Omental fat pad (tissue), 4 donors: ENCODE measurements around the gene KRT86. TPM values are rescaled to one million over a fixed set of nuclear protein-coding genes. Genes with fewer than 3 reads are reported as not detected.
"Not testable (repeated sequence)": the region's sequence is repeated elsewhere in the genome, so short reads cannot be mapped to it uniquely, and the experiment has no call there.

Source experiments
- ATAC-seq: fragments of 150-250 bp; one replicate; pipeline ENCODE4 v1.9.1; 2016; ENCODE audit warnings: mild to moderate bottlenecking, moderate library complexity; ENCODE audit not compliant: low FRiP score
- DNase-seq: peaks from one replicate; pipeline ENCODE4 v3.0.0-alpha.2; 2019; ENCODE audit warnings: low spot score
- total RNA-seq, 4 donors: library from RNA; depleted of rRNA; stranded (reverse); fragments of >200 nt; gene quantifications; one replicate each; pipeline ENCODE4 v1.1.0, GENCODE V29; 2016
- TF ChIP-seq, protein P1 (sequence below), 3 donors: fragments of 450-650 bp; IDR thresholded peaks; one replicate each; pipeline ENCODE4 v1.5.1; 2016 to 2017; ENCODE audit warnings: antibody characterized with exemption in 3 of 3, mild to moderate bottlenecking in 3 of 3, moderate library complexity in 2 of 3

The KRT86 gene
- total RNA-seq, 4 donors from 2014 or later, result 0.37 TPM; not detected in 3

DNA sequence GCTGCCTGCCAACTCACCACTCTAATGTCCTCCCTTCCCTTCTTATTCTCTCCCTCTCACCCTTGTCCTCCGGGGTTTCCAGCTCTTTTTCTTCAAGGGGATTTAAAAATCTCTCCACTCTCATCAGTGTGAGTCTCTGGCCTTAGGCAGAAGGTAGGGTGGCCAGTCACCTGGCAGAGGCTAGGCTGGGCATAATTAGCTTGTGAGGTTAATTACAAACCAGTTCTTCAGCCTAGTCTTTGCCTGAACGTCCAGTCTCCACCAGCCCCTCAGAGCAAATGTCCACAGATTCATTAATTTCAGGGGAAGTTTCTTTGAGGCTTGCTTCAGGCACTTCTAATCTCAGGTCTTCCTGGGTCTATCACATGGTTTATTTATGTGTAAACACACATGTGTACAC, 34.7 kb upstream of the KRT86 start:
- TF ChIP-seq, protein P1, sequence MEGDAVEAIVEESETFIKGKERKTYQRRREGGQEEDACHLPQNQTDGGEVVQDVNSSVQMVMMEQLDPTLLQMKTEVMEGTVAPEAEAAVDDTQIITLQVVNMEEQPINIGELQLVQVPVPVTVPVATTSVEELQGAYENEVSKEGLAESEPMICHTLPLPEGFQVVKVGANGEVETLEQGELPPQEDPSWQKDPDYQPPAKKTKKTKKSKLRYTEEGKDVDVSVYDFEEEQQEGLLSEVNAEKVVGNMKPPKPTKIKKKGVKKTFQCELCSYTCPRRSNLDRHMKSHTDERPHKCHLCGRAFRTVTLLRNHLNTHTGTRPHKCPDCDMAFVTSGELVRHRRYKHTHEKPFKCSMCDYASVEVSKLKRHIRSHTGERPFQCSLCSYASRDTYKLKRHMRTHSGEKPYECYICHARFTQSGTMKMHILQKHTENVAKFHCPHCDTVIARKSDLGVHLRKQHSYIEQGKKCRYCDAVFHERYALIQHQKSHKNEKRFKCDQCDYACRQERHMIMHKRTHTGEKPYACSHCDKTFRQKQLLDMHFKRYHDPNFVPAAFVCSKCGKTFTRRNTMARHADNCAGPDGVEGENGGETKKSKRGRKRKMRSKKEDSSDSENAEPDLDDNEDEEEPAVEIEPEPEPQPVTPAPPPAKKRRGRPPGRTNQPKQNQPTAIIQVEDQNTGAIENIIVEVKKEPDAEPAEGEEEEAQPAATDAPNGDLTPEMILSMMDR (IDR thresholded peaks at IDR 0.05), result no peak
- no peak for DNase-seq
- no peak for ATAC-seq

DNA sequence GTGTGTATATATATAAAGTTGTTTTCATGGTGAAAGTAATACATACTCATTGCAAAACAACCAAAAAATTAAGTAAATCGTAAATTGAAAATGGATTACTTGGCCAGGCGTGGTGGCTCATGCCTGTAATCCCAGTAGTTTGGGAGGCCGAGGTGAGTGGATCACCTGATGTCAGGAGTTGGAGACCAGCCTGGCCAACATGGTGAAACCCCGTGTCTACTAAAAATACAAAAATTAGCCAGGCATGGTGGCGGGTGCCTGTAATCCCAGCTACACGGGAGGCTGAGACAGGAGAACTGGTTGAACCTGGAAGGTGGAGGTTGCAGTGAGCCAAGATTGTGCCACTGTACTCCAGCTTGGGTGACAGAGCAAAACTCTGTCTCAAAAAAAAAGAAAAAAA, 34.2 kb upstream of the KRT86 start:
- ATAC-seq, DNase-seq: not testable (repeated sequence)

DNA sequence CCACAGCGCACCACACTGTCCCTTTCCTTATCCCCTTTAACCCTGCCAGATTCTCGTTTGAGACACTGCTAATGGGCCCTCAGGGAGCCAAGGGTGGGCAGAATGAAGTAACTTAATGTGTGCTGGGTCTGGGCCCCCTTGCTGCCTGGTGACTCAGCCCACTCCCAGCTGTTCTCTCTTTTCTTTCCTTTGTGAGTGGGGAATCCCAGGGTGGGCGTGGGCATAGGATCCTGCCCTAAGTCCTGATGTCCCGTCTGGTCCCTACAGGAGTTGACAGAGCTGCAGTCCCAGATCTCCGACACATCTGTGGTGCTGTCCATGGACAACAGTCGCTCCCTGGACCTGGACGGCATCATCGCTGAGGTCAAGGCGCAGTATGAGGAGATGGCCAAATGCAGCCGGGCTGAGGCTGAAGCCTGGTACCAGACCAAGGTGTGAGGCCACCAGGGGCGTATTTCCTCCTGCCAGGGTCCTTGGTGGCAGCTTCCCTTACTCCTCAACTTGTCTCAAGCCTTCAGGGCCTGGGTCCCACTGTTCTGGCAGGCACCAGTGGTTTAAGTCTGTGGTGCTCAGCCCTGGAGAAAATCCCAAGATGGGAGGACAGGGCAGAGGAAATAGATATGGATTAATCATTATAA, 33.1 kb upstream of the KRT86 start:
- DNase-seq, result no peak
- TF ChIP-seq, protein P1 (IDR thresholded peaks at IDR 0.05), result no peak
- ATAC-seq, result no peak

DNA sequence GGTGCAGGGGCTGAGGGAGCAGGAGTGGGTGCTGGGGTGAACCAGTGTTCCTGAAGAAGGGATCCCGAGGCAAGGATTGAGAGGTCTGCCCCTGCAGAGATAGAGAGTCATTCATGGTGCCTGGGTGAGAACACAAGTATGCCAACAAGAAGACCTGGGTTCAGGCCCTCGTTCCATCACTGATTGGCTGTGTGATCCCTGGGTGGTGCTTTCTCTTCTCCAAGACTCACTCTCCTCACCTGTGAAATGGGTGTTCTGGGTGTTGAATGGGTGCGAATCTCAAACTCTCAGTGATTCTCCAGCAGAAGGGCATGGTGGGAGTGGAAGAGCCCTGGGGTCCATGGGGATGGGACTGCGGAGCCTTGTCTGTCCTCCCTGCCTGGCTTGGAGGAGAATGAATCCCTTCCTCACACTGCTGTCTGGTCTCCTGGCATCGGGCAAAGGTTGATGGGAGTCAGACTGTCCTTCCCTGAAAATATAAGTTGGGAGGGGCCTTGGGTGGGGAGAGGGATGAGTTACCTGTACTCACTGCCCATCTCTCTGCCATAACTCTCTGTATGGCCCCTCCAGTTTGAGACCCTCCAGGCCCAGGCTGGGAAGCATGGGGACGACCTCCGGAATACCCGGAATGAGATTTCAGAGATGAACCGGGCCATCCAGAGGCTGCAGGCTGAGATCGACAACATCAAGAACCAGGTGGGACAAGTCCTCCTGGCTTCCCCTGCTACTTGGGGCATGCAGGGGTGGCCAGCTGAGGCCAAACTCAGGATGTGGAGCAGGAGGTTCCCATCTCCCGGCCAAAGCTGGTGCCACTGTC, 31.8 kb upstream of the KRT86 start:
- no peak for DNase-seq
- no peak for ATAC-seq
- TF ChIP-seq, protein P1 (IDR thresholded peaks at IDR 0.05), result no peak

- DNase-seq (no peak), ATAC-seq (no peak)
- TF ChIP-seq, protein P1 (IDR thresholded peaks at IDR 0.05), result no peak
Measured at GRCh38 chr12:52243259-52243855, 31.1 kb upstream of the KRT86 start.

- ATAC-seq (peak; percentile 89), DNase-seq (peak; percentile 65)
- TF ChIP-seq, protein P1 (IDR thresholded peaks at IDR 0.05), result no peak
Measured at GRCh38 chr12:52243856-52244614, 30.4 kb upstream of the KRT86 start.

- TF ChIP-seq, protein P1 (IDR thresholded peaks at IDR 0.05), result no peak
- DNase-seq, result peak; percentile 18
- peak; percentile 1 for ATAC-seq
Measured at GRCh38 chr12:52244615-52244994, 29.8 kb upstream of the KRT86 start.
